Measurements from ENCODE around the gene CDH23.

The CDH23 gene

GRCh38 chr10:71742301-71743088, 345.8 kb downstream of the CDH23 start:
- H3K36me3 Mint-ChIP-seq (ENCODE audit: low read depth) = peaks cover 27% of the 10 kb centered on the region
- H3K4me1 Mint-ChIP-seq (ENCODE audit: low read depth) = peaks cover 100% of the 10 kb centered on the region
- H3K27me3 Mint-ChIP-seq = no peaks in the 10 kb centered on the region
- H3K27ac Mint-ChIP-seq = peak overlapping the region; percentile 98
- no peaks in the 10 kb centered on the region for H3K9me3 Mint-ChIP-seq
- peak overlapping the region; percentile 16 for H3K4me3 Mint-ChIP-seq
- DNase-seq = no peak

GRCh38 chr10:71743089-71743838, 346.5 kb downstream of the CDH23 start:
- Mint-ChIP-seq H3K9me3 (no peaks in the 10 kb centered on the region), H3K36me3 (ENCODE audit: low read depth) (peaks cover 30% of the 10 kb centered on the region), H3K27me3 (no peaks in the 10 kb centered on the region), H3K4me1 (ENCODE audit: low read depth) (peaks cover 100% of the 10 kb centered on the region), H3K4me3 (no peak overlapping the region), H3K27ac (peak overlapping the region; percentile 98)
- no peak for DNase-seq

GRCh38 chr10:71743866-71744265, 347.1 kb downstream of the CDH23 start:
- peaks cover 100% of the 10 kb centered on the region for H3K4me1 Mint-ChIP-seq (ENCODE audit: low read depth)
- peaks cover 36% of the 10 kb centered on the region for H3K36me3 Mint-ChIP-seq (ENCODE audit: low read depth)
- no peak overlapping the region for H3K4me3 Mint-ChIP-seq
- peak overlapping the region; percentile 98 for H3K27ac Mint-ChIP-seq
- no peak for DNase-seq
- H3K27me3 Mint-ChIP-seq = no peaks in the 10 kb centered on the region
- no peaks in the 10 kb centered on the region for H3K9me3 Mint-ChIP-seq

- Mint-ChIP-seq H3K36me3 (ENCODE audit: low read depth) (peaks cover 48% of the 10 kb centered on the region), H3K4me3 (no peak overlapping the region), H3K27ac (peak overlapping the region; percentile 98), H3K4me1 (ENCODE audit: low read depth) (peaks cover 100% of the 10 kb centered on the region), H3K9me3 (no peaks in the 10 kb centered on the region), H3K27me3 (no peaks in the 10 kb centered on the region)
- DNase-seq = no peak
These were observed 348.4 kb downstream of the CDH23 start for GRCh38 chr10:71744897-71745663.

GRCh38 chr10:71745664-71746250, 349.0 kb downstream of the CDH23 start:
- H3K36me3 Mint-ChIP-seq (ENCODE audit: low read depth) = peaks cover 54% of the 10 kb centered on the region
- no peak overlapping the region for H3K4me3 Mint-ChIP-seq
- peak; percentile 49 for DNase-seq
- H3K9me3 Mint-ChIP-seq = no peaks in the 10 kb centered on the region
- peaks cover 100% of the 10 kb centered on the region for H3K4me1 Mint-ChIP-seq (ENCODE audit: low read depth)
- no peaks in the 10 kb centered on the region for H3K27me3 Mint-ChIP-seq
- H3K27ac Mint-ChIP-seq = peak overlapping the region; percentile 98

- Mint-ChIP-seq H3K9me3 (no peaks in the 10 kb centered on the region), H3K27ac (peak overlapping the region; percentile 98), H3K4me3 (no peak overlapping the region), H3K4me1 (ENCODE audit: low read depth) (peaks cover 98% of the 10 kb centered on the region), H3K36me3 (ENCODE audit: low read depth) (peaks cover 59% of the 10 kb centered on the region), H3K27me3 (no peaks in the 10 kb centered on the region)
- no peak for DNase-seq
These were observed 349.8 kb downstream of the CDH23 start for GRCh38 chr10:71746344-71747037.

- Mint-ChIP-seq H3K27me3 (no peaks in the 10 kb centered on the region), H3K9me3 (no peaks in the 10 kb centered on the region), H3K27ac (peak overlapping the region; percentile 98), H3K36me3 (ENCODE audit: low read depth) (peaks cover 60% of the 10 kb centered on the region), H3K4me1 (ENCODE audit: low read depth) (peaks cover 98% of the 10 kb centered on the region), H3K4me3 (no peak overlapping the region)
- no peak for DNase-seq
These were observed 350.4 kb downstream of the CDH23 start for GRCh38 chr10:71747039-71747531.

- Mint-ChIP-seq H3K27ac (peak overlapping the region; percentile 98), H3K4me3 (peak overlapping the region; percentile 64), H3K9me3 (no peaks in the 10 kb centered on the region), H3K27me3 (no peaks in the 10 kb centered on the region), H3K36me3 (ENCODE audit: low read depth) (peaks cover 60% of the 10 kb centered on the region), H3K4me1 (ENCODE audit: low read depth) (peaks cover 98% of the 10 kb centered on the region)
- DNase-seq = no peak
These were observed 351.1 kb downstream of the CDH23 start for GRCh38 chr10:71747551-71748523.

GRCh38 chr10:71748671-71749191, 352.0 kb downstream of the CDH23 start:
- Mint-ChIP-seq H3K9me3 (no peaks in the 10 kb centered on the region), H3K27me3 (no peaks in the 10 kb centered on the region), H3K27ac (peak overlapping the region; percentile 98), H3K4me3 (peak overlapping the region; percentile 64), H3K4me1 (ENCODE audit: low read depth) (peaks cover 98% of the 10 kb centered on the region), H3K36me3 (ENCODE audit: low read depth) (peaks cover 65% of the 10 kb centered on the region)
- DNase-seq = peak; percentile 77

GRCh38 chr10:71749396-71749795, 352.7 kb downstream of the CDH23 start:
- H3K27ac Mint-ChIP-seq = peak overlapping the region; percentile 98
- no peaks in the 10 kb centered on the region for H3K27me3 Mint-ChIP-seq
- H3K36me3 Mint-ChIP-seq (ENCODE audit: low read depth) = peaks cover 71% of the 10 kb centered on the region
- DNase-seq = peak; percentile 46
- no peaks in the 10 kb centered on the region for H3K9me3 Mint-ChIP-seq
- peak overlapping the region; percentile 64 for H3K4me3 Mint-ChIP-seq
- H3K4me1 Mint-ChIP-seq (ENCODE audit: low read depth) = peaks cover 98% of the 10 kb centered on the region

GRCh38 chr10:71750124-71750841, 353.6 kb downstream of the CDH23 start:
- Mint-ChIP-seq H3K27me3 (no peaks in the 10 kb centered on the region), H3K4me1 (ENCODE audit: low read depth) (peaks cover 98% of the 10 kb centered on the region), H3K36me3 (ENCODE audit: low read depth) (peaks cover 75% of the 10 kb centered on the region), H3K9me3 (no peaks in the 10 kb centered on the region), H3K4me3 (no peak overlapping the region), H3K27ac (peak overlapping the region; percentile 98)
- no peak for DNase-seq

GRCh38 chr10:71750986-71751385, 354.3 kb downstream of the CDH23 start:
- no peaks in the 10 kb centered on the region for H3K27me3 Mint-ChIP-seq
- H3K4me3 Mint-ChIP-seq = no peak overlapping the region
- peak overlapping the region; percentile 98 for H3K27ac Mint-ChIP-seq
- no peak for DNase-seq
- H3K36me3 Mint-ChIP-seq (ENCODE audit: low read depth) = peaks cover 77% of the 10 kb centered on the region
- H3K4me1 Mint-ChIP-seq (ENCODE audit: low read depth) = peaks cover 96% of the 10 kb centered on the region
- H3K9me3 Mint-ChIP-seq = no peaks in the 10 kb centered on the region
